SK-N-SH treated with all-trans-retinoic acid at 6 μM for 48 hours (cell line): ENCODE data around the gene CISTR.

Source experiments
- ATAC-seq: fragments of 200-7000 bp; cut with Tn5 transposase; 3 replicates; pipeline ENCODE4 v1.9.1; 2020; ENCODE audit warnings: mild to moderate bottlenecking, moderate library complexity
- CSDC2 ChIP-seq: fragments of 250-450 bp; sonication (Bioruptor Pico); IDR thresholded peaks from 2 replicates; pipeline ENCODE4 v1.5.0; 2020; ENCODE audit warnings: mild to moderate bottlenecking, moderate library complexity
- ESRRG ChIP-seq: fragments of 250-450 bp; sonication (Bioruptor Pico); IDR thresholded peaks from 2 replicates; pipeline ENCODE4 v1.6.1; 2021; ENCODE audit warnings: mild to moderate bottlenecking
- GLIS3 ChIP-seq: fragments of 250-450 bp; sonication (Bioruptor Pico); IDR thresholded peaks from 2 replicates; pipeline ENCODE4 v1.5.0; 2020; ENCODE audit warnings: mild to moderate bottlenecking, moderate library complexity
- ISL1 ChIP-seq: fragments of 250-450 bp; sonication (Bioruptor Pico); IDR thresholded peaks from 2 replicates; pipeline ENCODE4 v2.1.2; 2022; ENCODE audit warnings: mild to moderate bottlenecking, moderate library complexity
- OSR1 ChIP-seq: fragments of 250-450 bp; sonication (Bioruptor Pico); IDR thresholded peaks from 2 replicates; pipeline ENCODE4 v1.8.0; 2022; ENCODE audit warnings: moderate library complexity, mild to moderate bottlenecking, inconsistent platforms
- PPARA ChIP-seq: fragments of 250-450 bp; sonication (Bioruptor Pico); IDR thresholded peaks from 2 replicates; pipeline ENCODE4 v1.5.0; 2020; ENCODE audit warnings: mild to moderate bottlenecking, borderline replicate concordance
- SNAI2 ChIP-seq: fragments of 250-450 bp; sonication (Bioruptor Pico); IDR thresholded peaks from 2 replicates; pipeline ENCODE4 v1.5.0; 2020; ENCODE audit warnings: mild to moderate bottlenecking, moderate library complexity
- TCF4 ChIP-seq: fragments of 250-450 bp; sonication (Bioruptor Pico); IDR thresholded peaks from 2 replicates; pipeline ENCODE4 v1.8.0; 2021; ENCODE audit warnings: mild to moderate bottlenecking, moderate library complexity, borderline replicate concordance
- TOX ChIP-seq: fragments of 250-450 bp; sonication (Bioruptor Pico); IDR thresholded peaks from 2 replicates; pipeline ENCODE4 v1.8.0; 2021; ENCODE audit warnings: mild to moderate bottlenecking, moderate library complexity, borderline replicate concordance
- ZC3H10 ChIP-seq: fragments of 250-450 bp; sonication (Bioruptor Pico); IDR thresholded peaks from 2 replicates; pipeline ENCODE4 v1.5.1; 2021; ENCODE audit warnings: mild to moderate bottlenecking, moderate library complexity
- ZFP3 ChIP-seq: fragments of 250-450 bp; sonication (Bioruptor Pico); IDR thresholded peaks from 2 replicates; pipeline ENCODE4 v1.5.0; 2020; ENCODE audit warnings: mild to moderate bottlenecking, moderate library complexity
- ZFP30 ChIP-seq: fragments of 450-650 bp; formaldehyde crosslinking; IDR thresholded peaks from 2 replicates; pipeline ENCODE4 v1.5.0; 2022; ENCODE audit warnings: mild to moderate bottlenecking, moderate library complexity
- ZNF565 ChIP-seq: fragments of 450-650 bp; formaldehyde crosslinking; conservative IDR thresholded peaks from 2 replicates; pipeline ENCODE4 v1.5.0; 2020; ENCODE audit warnings: low read depth, mild to moderate bottlenecking, moderate library complexity
- ZNF70 ChIP-seq: fragments of 450-650 bp; formaldehyde crosslinking; IDR thresholded peaks from 2 replicates; pipeline ENCODE4 v1.5.0; 2020; ENCODE audit warnings: mild to moderate bottlenecking, moderate library complexity
- TF ChIP-seq, protein P1 (sequence below): fragments of 250-450 bp; sonication (Bioruptor Pico); IDR thresholded peaks from 2 replicates; pipeline ENCODE4 v1.5.1; 2021; ENCODE audit warnings: mild to moderate bottlenecking, moderate library complexity
- TF ChIP-seq, protein P2 (sequence below): fragments of 250-450 bp; sonication (Bioruptor Pico); IDR thresholded peaks from 2 replicates; pipeline ENCODE4 v1.8.0; 2021; ENCODE audit warnings: low read depth, mild to moderate bottlenecking, moderate library complexity, borderline replicate concordance
- TF ChIP-seq, protein P3 (sequence below): fragments of 250-450 bp; sonication (Bioruptor Pico); IDR thresholded peaks from 2 replicates; pipeline ENCODE4 v1.5.0; 2020; ENCODE audit warnings: mild to moderate bottlenecking, moderate library complexity
- TF ChIP-seq, protein P4 (sequence below): fragments of 250-450 bp; sonication (Bioruptor Pico); IDR thresholded peaks from 2 replicates; pipeline ENCODE4 v1.8.0; 2020; ENCODE audit warnings: mild to moderate bottlenecking, moderate library complexity, borderline replicate concordance

Gene CISTR

DNA sequence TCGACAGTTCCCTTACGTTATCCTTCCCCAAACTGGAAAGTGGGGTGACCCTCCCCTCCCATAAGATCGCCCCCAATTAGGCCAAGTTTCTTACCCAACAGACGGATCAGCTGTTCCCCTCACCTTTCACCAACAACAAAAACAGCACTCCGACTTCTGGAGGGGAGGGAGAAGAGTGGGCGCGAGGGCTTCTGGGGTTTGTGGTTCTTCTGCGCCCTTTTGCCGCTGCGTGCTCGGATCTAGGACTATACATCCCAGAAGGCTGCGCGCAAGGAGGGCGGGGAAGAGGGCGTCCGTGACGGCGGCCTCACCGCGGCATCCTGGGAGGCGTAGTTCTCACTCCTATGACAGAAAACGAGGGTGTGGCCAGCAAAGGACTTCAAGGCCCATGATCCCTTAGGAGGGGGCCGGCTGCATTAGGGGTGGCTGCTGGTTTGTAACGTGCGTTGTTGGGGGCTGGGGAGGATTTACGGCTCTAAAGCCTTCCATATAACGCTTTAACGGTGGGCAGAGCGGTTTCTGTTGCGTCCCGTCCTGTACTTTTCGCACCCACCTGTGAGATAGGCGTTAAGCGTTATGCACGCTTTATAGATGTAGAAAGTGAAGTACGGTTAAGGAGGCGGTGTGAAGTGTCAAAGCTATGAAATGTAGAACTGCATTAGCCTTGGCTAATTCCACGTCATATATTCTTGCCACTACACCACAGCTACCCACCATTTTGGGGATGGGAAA is 24.3 kb downstream of the CISTR start, which contains the start of gene CALCOCO1:
TSS of gene CALCOCO1 (minus strand) at position 143 of the 732 bp plus-strand sequence. CDS start 2,210 bp downstream, outside the sequence.
- ATAC-seq = peak; percentile 100
- TF ChIP-seq CSDC2 (peak; percentile 76; the same call in 1 of the 2 replicates), PPARA (no peak), ZNF565 (CRISPR knock-in tag) (no peak), OSR1 (CRISPR knock-in tag) (no peak), TOX (CRISPR knock-in tag) (no peak), TCF4 (CRISPR knock-in tag) (no peak), ZFP3 (peak; percentile 68; the same call in 1 of the 2 replicates), ZNF70 (CRISPR knock-in tag) (no peak), ESRRG (CRISPR knock-in tag) (no peak), ZC3H10 (CRISPR knock-in tag) (no peak)
- TF ChIP-seq, protein P1, sequence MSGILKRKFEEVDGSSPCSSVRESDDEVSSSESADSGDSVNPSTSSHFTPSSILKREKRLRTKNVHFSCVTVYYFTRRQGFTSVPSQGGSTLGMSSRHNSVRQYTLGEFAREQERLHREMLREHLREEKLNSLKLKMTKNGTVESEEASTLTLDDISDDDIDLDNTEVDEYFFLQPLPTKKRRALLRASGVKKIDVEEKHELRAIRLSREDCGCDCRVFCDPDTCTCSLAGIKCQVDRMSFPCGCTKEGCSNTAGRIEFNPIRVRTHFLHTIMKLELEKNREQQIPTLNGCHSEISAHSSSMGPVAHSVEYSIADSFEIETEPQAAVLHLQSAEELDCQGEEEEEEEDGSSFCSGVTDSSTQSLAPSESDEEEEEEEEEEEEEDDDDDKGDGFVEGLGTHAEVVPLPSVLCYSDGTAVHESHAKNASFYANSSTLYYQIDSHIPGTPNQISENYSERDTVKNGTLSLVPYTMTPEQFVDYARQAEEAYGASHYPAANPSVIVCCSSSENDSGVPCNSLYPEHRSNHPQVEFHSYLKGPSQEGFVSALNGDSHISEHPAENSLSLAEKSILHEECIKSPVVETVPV (CRISPR knock-in tag) = no peak
- TF ChIP-seq, protein P2, sequence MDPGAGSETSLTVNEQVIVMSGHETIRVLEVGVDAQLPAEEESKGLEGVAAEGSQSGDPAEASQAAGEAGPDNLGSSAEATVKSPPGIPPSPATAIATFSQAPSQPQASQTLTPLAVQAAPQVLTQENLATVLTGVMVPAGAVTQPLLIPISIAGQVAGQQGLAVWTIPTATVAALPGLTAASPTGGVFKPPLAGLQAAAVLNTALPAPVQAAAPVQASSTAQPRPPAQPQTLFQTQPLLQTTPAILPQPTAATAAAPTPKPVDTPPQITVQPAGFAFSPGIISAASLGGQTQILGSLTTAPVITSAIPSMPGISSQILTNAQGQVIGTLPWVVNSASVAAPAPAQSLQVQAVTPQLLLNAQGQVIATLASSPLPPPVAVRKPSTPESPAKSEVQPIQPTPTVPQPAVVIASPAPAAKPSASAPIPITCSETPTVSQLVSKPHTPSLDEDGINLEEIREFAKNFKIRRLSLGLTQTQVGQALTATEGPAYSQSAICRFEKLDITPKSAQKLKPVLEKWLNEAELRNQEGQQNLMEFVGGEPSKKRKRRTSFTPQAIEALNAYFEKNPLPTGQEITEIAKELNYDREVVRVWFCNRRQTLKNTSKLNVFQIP = no peak
- TF ChIP-seq, protein P3, sequence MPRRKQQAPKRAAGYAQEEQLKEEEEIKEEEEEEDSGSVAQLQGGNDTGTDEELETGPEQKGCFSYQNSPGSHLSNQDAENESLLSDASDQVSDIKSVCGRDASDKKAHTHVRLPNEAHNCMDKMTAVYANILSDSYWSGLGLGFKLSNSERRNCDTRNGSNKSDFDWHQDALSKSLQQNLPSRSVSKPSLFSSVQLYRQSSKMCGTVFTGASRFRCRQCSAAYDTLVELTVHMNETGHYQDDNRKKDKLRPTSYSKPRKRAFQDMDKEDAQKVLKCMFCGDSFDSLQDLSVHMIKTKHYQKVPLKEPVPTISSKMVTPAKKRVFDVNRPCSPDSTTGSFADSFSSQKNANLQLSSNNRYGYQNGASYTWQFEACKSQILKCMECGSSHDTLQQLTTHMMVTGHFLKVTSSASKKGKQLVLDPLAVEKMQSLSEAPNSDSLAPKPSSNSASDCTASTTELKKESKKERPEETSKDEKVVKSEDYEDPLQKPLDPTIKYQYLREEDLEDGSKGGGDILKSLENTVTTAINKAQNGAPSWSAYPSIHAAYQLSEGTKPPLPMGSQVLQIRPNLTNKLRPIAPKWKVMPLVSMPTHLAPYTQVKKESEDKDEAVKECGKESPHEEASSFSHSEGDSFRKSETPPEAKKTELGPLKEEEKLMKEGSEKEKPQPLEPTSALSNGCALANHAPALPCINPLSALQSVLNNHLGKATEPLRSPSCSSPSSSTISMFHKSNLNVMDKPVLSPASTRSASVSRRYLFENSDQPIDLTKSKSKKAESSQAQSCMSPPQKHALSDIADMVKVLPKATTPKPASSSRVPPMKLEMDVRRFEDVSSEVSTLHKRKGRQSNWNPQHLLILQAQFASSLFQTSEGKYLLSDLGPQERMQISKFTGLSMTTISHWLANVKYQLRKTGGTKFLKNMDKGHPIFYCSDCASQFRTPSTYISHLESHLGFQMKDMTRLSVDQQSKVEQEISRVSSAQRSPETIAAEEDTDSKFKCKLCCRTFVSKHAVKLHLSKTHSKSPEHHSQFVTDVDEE = peak; percentile 93

DNA sequence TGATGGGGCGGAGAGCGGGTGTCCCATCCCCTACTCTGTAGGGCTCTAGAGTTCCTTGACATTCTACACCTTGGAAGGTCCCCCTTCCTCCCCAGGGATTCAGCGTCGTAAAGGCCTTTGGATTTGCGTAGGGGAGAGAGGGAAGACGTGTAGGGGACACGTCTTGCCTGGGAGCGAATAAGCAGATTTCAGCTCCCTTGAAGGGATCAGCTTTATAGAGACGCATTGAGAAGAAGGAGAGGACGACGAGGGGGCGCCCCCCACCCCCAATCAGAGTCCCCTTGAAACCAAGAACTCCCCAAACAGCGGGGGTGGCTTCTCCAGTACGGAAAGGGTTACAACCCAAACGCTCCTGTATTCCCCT is 24.9 kb downstream of the CISTR start:
- ATAC-seq = peak; percentile 27

DNA sequence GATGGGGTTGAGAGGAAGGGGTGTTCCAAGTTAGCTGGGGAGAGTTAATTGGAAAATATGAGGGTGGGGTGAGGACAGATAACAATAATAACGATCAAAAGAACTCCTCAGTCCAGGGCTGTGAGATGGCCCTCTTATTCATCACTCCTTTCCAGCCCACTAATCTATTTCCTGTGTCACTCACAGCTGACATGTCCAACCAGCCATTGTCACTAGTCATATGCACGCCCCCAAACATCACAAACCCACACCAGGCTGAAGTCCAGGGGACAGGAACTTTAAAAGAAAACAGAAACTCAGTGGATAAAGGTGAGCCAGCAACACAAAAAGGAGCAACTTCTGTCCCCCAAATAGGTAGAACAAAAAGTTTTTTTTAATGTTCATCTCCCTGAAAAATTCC is 25.4 kb downstream of the CISTR start:
- TF ChIP-seq, protein P2 = no peak
- TF ChIP-seq PPARA = no peak
- no peak for TF ChIP-seq SNAI2 (CRISPR knock-in tag)
- no peak for ATAC-seq

More for the DNA sequence above, 24.9 kb downstream of the CISTR start:
- TF ChIP-seq CSDC2 = no peak
- TF ChIP-seq SNAI2 (CRISPR knock-in tag) = no peak

DNA sequence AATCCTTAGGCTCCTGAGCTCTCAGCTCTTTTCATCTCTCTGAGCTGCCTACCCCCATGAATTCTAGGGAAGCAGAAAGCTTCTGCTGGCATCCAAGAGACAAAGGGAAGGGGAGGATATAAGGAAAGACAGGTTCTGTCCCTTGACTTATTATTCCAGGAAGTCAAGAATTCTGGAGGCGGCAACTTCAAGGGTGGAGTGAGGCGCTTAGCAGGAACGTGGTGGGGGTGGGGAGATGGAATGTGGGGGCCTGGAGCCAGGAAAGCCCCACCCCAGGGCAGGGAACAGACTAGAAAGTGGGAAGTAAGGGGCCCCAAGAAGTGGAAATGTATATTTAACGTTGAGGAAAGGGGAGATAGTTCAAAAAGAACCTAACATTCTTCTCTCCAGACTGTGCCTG is 26.0 kb downstream of the CISTR start:
- TF ChIP-seq SNAI2 (CRISPR knock-in tag) = no peak
- TF ChIP-seq, protein P3 = no peak
- TF ChIP-seq ISL1 = no peak
- TF ChIP-seq OSR1 (CRISPR knock-in tag) = no peak
- no peak for TF ChIP-seq GLIS3
- no peak for TF ChIP-seq TOX (CRISPR knock-in tag)
- TF ChIP-seq, protein P2 = no peak
- TF ChIP-seq, protein P1 (CRISPR knock-in tag) = no peak
- no peak for TF ChIP-seq ZFP3
- no peak for TF ChIP-seq ZFP30 (CRISPR knock-in tag)
- TF ChIP-seq CSDC2 = no peak
- TF ChIP-seq, protein P4, sequence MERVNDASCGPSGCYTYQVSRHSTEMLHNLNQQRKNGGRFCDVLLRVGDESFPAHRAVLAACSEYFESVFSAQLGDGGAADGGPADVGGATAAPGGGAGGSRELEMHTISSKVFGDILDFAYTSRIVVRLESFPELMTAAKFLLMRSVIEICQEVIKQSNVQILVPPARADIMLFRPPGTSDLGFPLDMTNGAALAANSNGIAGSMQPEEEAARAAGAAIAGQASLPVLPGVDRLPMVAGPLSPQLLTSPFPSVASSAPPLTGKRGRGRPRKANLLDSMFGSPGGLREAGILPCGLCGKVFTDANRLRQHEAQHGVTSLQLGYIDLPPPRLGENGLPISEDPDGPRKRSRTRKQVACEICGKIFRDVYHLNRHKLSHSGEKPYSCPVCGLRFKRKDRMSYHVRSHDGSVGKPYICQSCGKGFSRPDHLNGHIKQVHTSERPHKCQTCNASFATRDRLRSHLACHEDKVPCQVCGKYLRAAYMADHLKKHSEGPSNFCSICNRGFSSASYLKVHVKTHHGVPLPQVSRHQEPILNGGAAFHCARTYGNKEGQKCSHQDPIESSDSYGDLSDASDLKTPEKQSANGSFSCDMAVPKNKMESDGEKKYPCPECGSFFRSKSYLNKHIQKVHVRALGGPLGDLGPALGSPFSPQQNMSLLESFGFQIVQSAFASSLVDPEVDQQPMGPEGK (CRISPR knock-in tag) = no peak
- TF ChIP-seq ZNF565 (CRISPR knock-in tag) = no peak
- no peak for ATAC-seq
